Measurements from ENCODE around the gene PRR23E.

Gene PRR23E

DNA sequence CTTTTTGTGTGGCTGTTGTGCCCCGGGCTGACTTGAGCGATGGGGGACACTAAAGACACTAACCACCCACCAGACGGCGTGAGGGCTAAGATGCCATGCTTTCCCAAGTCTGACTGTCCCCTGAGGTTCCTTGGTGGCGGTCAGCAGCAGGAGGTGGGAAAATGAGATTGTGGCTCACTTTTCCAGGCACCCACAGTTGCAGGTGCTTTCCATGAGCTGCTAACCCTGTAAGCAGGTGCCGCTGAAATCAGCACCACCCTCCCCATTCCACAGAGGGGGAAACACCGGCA is 17.7 kb downstream of the PRR23E start:
- no peak for DNase-seq

DNA sequence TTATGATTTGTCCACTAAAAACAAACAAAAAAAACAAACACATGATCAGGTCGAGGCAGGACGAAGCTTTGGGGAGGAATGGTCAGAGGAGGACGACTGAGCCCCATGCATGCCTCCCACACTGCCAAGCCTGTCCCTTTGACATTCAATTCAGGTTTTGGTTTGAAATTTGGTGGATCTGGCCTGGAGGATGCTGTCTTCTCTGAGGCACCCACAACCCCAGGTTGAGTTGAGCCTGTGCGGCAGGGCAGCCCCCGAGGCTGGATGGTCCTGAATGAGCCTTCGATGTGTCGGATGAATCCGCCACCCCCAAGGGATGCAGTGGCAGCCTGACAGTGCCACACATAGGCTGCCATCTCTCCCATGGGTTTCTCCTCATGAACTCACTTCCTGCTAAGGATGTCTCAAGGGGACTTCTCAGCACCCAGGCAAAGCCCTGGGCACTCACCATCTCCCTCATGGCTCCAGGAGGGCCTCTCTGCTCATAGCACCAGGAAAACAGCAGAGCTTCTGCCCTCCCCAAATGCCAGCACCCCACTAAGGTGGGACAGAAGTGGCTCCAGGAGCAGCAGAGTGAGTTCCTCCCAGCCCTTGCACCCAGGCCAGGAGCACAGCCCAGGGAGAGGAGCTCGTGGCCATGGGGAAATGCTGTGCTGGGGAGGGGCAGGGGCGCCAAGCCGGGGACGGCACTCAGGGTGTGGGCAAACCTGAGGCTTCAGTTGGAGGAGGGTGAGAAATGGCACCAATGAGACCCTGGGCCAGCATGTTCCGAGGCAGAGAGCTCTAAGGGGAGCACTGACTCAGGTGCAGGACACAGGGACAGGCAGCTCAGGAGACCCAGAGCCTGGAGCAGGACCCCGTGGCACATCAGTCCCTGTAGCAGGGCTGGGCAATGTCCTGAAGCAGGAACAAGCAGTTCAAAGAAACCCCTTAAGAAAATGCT is 18.5 kb downstream of the PRR23E start:
- no peak for DNase-seq

DNA sequence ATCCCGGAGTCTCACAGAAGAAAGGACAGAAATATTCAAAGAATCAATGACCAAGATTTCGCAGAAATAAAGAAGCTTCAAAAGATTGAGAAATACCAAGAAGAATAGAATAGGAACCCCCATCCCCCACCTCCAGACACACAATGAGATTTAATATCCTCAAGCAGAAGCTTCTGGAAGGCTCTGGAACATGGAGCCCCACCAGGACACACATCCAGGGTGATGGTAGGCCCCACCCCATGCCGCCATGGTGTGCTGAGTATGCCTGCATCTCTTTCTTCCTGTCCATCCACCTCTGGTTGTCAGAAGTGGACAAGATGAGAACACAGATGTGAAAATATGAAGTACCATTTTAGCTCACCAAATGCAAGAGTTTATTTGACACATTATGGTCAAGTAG is 19.3 kb downstream of the PRR23E start:
- DNase-seq: no peak

DNA sequence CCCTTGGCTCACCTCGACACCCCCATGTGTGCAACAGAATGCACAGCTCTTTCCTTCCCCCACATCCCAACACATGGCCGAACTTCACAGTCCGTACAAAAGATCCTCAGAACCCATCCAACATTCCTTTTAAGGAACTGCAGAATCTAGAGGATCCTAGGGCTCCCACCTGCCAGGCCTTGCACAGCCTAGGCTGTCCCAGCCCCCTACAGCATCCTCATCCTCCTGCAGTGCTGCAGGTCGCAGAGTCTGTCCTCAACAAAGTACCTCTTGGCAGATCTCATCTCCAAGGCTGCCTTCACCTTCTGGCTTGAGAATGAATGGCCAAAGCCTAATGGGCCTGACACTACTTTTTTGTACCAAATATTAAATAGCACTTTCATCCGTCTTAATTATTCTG is 19.8 kb downstream of the PRR23E start:
- no peak for DNase-seq

DNA sequence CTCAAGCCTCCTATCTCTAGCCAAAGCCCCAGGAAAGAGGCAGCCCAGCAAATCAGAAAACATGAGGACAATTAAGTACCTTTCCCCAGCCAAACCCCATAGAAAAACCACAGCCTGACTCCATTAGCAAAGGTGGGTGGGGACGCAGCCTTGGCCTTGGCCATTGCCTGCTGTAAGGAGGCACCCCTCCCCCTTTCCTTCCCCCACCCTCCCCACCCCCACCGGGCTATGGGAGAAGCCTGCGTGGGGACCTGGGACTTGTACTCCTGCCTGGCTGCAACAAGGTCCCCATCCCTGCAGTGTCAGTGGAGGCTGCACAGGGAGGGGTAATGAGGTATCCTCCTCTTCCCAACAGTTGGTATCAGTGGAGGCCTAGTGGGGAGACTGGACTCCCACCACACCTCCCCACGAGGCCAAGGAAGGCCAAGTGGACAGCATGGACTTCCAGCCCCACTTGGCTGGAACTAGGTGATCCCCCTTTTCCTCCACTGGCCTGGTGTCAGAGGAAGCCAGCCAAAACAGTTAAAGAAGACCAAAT is 20.5 kb downstream of the PRR23E start:
- DNase-seq: no peak

DNA sequence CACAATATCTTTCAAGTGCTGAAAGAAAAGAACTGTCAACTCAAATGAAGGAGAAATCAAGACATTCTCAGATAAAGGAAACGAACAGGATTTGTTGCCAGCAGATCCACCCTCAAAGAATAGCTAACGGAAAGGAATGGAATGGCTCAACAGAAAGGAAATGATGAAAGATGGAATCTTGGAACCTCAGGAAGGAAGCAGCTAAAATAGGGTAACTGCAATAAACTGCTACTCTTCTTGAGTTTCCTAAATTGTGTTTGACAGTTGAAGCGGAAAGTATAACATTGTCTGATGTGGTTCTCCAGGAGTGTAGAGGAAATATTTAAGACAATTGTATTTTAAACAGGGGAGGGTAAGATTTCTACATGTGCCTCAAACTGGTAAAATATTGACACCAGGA is 22.0 kb downstream of the PRR23E start:
- DNase-seq: no peak

DNA sequence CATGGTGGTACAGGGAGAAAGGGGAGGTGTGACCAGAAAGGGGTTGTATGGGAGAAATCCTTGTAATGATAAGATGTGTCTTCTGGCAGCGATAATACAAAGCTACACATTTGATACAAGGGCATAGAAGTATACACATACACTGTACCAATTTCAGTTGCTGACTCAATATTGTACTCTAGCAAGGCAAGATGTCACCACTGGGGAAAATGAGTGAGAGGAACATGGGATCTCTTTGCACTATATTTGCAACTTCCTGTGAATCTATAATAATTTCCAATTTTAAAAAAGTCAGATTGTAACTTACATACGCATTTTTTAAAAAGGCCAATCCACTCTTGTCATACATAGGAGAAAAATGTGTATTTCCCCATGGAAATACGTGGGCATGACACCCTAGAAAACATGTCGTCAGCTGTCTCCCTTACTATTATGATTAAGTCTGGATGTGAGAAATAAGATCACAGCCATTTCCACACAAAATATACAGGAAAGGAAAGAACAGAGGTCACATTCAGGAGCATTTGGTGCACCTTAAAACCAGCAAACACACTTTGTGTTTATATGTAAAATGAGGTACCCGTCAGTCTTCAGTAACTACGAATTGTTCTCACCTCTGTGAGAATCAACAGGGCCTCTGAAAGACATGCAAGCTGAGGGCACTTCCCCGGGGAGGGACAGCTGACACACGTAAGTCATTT is 22.9 kb downstream of the PRR23E start:
- DNase-seq: no peak

DNA sequence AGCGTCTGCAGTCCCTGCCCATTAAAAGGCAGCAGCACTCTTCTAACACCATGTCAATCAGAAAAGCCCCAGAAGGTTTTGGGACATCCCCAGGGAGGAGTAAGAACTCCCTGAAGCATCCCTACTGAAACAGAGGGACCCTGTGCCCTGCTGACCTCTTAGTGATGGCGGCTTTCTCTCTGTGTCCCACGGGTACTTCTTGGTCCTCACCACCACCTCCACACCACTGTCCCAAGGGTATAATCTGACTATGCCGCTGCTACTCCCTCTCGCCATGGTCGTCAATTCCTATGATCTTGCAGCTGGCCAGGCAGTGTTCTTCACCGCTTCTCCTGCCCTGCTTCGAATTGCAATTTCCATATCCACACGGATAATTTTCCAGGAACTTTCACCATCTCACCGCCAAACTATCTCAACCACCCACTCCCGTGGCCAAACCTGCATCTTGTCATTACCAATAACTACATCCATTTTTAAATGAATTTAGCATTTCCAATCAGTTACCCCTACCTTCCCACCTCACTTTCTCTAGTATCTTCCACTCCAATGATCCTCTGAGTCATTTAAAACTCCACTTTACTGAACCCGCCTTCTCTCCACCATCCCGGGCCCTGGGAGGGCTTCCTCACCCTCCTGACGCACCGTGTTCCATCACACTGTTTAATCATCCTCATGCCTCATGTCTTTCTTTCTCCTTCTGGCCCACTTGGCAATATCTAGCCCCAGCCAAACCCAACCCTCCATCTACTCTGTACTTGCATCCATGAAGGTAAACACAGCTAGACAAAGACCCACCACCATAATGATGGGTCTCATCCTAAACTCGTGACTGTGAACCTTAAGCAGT is 23.7 kb downstream of the PRR23E start:
- no peak for DNase-seq

DNA sequence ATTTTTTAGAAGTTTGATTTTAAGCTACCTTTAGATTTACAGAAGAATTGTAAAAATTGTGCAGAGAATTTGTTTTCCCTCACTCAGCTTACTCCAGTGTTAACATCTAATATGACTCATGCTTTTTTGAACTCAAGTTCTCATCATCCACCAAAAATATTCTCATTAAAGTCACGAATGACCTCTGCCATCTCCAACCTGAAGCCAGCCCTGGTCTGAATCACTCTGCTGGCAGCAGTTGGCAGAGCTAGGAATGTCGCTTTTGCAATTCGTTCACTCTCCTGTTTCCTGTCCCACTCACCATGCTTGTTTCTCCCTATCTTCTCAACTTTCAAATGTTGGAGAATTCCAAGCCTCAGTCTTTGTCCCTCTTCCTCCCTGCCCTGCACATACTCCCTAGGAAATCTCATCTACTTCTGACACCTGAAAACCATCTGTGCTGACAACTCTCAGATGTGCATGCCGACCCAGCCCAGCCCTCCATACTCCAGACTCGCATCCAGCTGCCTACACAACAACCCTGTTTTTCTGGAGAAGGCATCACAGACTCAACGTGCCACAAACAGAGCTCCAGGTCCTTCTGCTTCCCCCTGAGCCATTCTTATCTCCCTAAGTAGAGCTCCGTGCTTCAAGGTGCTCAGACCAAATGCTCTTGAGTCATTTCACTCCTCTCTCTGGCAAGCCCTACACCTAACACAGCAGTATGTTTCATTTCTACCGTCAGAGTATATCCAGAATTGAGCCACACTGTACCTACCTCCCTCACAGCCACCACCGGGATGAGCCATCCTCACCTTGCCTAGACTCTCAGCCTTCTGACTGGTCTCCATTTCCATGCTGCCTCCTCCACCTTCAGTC is 24.9 kb downstream of the PRR23E start:
- no peak for DNase-seq

DNA sequence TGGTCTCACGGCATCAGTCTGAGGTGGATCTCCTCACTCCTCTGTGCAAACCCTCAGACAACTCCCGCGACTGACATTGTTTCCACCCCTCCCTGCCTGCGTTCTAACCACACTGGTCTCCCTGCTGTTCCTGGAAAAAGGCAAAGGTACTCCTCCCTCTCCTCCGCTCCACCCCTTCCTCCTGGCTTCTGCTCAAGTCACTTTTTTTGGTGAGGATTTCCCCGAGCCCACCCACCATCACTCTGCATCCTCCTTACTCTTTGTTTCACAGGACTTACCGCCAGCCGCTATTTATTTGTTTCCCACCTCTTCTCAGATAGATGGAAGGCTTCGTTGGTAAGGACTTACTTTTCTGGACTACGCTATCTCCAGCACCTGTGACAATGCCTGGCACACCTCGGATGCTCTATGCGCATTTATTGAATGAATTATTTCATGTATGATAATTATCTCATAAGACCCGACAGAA is 25.6 kb downstream of the PRR23E start:
- DNase-seq: no peak

DNA sequence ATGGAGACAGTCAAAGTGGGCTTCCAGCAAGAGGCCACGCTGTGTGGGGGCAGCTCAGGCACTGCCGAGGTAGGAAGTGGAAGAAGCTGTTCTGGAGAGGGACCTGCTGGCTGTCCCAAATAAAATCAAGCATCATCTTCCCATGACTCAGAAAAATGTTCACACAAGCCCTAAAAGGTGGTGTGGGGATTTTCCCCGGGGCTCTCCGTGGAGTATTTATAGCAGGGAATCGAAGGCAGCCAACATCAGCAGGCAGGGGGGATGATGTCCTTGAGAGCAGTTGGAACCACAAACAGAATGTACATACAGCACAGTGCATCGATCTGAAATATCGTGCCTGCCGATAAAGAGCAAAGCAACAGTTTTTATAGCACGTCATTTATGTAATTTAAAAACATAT is 27.6 kb downstream of the PRR23E start:
- no peak for DNase-seq

DNA sequence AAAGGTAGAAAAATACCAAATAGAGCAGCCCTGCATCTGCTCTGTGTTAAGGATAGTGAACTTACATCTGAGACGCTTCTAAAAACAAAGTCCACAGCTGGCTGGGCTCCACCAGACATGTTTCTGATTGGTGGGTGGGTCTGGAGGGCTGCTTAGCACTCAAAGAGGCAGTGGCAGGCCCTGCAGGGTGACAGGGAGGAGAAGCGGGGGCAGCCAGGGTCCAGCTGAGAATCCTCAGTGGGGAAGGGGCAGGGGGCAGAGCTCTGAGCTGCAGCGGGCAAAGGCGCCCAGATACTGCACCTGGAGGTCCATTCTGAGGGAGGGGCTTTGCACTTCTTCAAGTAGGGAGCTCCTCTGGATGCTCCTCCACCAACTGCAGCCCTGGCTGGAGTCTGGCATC is 28.1 kb downstream of the PRR23E start:
- no peak for DNase-seq

DNA sequence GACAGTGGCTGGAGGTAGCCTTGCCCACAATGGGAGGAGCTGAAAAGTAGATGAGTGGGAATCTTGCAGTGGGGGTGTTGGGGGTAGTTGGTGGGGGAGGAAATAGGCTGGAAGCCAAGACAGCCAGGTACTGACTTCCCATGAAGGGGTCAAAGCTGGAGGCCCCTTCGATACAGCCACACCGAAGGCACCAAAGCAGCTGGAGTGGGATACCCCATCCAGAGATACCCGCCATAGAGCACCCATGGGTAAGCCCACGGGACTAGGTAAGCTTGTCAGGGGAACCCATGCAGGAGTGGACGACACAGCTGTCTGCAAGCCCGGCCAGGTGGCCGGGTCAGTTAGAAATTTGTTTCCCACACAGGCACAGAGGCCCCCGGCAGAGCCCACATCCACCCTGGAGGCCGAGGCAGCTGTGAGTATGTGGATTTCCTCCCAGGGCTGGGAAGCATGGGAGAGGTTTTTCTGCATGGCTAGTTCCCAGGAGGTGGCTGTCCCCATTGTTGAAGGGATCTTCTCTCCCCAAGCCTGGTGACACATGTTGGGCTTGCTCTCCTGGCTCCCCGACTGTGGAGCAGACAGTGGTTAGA is 28.6 kb downstream of the PRR23E start:
- no peak for DNase-seq

DNA sequence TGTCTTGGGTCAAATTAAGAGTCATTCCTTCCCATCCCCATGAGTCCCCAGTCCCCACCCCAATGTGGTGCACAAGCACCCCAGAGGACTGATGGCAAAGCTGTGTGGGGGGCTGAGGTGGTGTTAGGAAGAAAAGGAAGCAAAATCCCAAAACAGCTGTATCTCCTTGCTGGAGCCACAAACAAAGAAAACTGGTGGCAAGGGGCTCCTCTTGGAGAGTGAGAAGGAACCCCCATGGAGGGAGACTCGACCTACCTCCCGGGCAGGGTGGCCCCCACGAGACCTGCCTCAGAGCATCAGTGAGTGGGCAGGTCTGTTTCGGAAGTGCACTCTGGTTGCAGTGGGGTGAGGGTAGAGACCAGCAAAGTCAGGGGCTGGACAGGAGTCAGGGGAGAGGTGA is 29.2 kb downstream of the PRR23E start:
- no peak for DNase-seq

DNA sequence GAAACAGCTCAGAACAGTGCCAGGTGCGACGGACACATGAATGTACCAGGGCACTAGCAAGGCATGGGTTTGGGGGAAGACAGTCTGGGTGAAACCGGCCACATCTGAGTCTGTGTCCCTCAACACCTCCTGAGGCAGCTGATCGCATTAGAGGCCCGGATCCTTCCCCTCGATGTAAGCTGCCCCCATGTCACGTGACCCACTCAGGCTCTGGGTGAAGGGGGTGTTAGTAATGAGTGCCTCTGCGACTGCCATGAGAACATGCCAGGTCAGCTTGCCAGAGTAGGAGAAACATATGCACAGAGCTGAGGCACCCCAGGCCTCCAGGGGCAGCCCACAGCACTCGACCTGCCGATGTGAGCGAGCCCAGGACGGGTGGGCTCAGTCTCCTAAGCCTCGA is 29.7 kb downstream of the PRR23E start:
- no peak for DNase-seq

DNA sequence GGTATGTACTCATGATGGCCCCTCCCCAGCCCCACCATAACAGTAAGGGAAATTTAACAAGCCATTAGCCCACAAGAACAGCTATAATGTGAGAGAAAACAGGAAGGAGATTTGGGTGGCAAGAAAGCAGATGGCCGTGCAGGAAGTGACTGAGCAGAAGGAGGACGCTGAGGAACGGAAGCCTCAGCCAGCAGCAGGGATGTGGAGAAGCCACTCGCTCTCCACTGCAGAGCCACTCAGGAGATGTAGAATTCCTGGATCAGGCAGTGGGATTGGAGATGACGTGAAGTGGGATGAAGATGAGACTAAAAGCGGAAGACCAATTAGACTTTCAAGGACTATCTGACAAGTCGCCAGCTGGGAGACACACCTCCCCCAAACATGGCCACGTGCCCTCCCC is 31.2 kb downstream of the PRR23E start:
- no peak for DNase-seq

DNA sequence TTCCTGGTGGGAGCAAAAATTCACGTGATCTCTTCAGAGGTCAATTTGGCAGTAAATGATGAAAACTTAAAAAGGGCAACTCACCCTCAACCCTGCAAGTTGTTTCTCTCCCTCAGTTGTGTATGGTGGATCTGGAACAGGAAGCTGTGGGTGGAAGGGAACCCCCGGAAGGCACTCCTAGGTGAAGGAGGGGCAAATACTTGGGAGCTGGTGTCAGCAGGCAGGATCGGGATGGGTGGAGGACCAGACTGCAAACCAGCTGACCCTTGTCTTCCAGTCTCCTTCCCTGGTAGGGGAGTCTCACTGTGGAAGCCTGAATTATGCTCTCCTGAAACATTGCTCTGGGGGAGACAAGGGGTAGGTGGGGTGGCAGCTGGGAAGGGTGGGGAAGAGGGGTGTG is 33.5 kb downstream of the PRR23E start:
- no peak for DNase-seq

DNA sequence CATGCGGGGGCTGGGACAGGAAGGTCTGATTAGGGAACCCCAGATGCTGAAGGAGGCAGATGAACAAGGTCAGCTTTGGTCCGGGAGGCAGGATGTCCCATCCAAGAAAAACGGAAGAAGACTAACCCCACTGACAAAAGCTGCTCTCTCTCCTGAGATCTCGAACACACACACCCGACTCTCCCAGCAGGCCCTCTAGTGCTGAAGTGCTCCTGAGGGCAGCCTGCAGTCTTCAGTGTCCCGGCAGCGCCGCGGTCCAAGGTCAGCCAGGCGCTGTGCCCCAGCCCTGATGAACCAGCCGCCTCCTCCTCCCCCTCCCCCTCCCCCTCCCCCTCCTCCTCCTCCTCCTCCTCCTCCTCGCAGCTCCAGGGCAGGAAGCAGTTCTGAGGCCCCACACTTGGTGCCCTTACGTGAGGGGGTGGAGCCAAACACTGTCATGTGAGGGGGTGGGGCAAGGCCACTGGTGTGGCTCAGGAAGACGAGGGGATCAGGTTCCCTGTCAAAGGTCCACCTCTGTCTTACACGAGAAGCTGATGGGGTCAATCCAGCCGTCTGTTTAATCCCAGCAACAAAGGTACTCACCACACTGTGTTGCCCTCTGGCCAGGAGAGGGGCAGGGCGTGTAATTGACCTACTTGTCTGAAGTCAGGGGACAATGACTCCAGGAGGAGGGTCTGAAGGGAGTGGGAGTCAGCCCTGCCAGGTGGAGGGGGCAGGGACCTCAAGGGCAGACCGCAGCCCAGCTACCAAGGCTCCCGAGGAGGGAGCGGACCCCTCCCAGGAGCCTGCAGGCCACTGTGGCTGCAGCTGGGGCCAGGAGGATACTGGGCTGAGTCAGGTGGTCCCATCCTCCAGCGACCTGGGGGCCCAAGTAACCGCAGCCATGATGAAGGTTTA is 34.3 kb downstream of the PRR23E start:
- DNase-seq: no peak

DNA sequence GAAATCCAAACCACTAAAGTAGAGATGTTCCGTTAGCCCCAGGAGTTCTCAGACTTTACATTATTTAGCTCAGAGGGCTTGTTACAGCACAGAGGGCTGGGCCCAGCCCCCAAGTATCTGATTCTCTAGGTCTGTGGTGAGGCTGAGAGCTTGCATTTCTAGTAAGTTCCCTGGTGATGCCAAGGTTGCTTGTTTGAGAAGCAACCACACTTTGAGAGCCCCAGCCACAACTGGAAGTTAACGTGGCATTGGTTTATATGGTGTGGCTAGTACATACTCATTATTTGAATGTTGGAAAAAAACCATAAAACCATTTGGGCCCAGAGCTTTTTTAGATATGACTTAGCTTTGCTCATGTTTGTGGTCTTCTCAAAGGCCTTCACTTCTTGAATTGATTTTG is 35.9 kb downstream of the PRR23E start:
- DNase-seq: no peak

DNA sequence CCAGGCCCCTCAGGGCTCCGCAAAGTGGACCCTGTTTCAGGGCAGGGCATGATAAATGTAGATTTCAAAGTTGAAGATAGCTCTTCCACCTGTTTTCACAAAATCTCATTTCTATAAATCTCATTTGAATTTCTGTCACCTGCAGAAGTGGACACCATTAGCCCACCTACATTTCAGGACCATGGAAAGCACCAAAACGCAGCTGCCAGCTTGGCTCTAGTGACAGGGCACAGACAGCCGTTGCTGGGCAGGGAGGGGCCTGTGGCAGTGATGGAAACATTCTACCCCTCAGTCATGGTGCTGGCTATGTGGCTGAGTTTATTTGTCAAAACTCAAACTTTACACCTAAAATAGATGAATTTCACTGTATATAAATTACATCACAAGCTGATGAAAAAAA is 40.4 kb downstream of the PRR23E start:
- no peak for DNase-seq

DNA sequence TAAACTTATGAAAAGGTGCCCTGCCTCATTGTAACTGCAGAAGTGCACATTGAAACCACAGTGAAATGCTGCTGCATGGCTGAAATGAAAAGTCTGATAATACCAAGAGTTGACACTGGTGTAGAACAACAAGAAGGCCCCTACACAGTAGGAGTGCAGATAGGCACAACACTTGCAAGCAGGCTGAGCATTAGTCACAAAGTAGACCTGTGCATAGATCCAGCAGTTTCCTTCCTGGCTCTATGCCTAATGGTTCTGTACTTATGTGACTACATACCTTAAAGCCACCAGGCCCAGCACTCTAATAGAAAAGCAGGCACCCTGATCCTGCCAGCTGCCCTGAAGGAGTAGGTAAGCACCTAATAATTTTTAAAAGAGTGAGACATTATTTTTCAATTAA is 41.8 kb downstream of the PRR23E start:
- DNase-seq: no peak
